HEK293 (cell line): ENCODE measurements around the gene TPM4.

ENCODE experiments used
- CTCF ChIP-seq: fragments of 450-650 bp; formaldehyde crosslinking; IDR thresholded peaks from 2 replicates; pipeline ENCODE4 v1.5.1; 2016; ENCODE audit warnings: missing biosample characterization, missing genetic modification characterization
- PBX3 ChIP-seq: sonication (generic); formaldehyde crosslinking; IDR thresholded peaks from 2 replicates; pipeline ENCODE4 v1.8.1; 2022; ENCODE audit warnings: mild to moderate bottlenecking, moderate library complexity, missing genetic modification reagents
- TSHZ1 ChIP-seq: fragments of 450-650 bp; formaldehyde crosslinking; IDR thresholded peaks from 2 replicates; pipeline ENCODE4 v1.5.1; 2016; ENCODE audit warnings: missing biosample characterization, missing genetic modification characterization, borderline replicate concordance
- ZNF701 ChIP-seq: fragments of 450-650 bp; formaldehyde crosslinking; IDR thresholded peaks from 2 replicates; pipeline ENCODE4 v1.5.1; 2016; ENCODE audit warnings: missing biosample characterization, missing genetic modification characterization

- TF ChIP-seq TSHZ1 (tag by site-specific recombination) (no peak), CTCF (no peak), PBX3 (CRISPR knock-in tag) (no peak), ZNF701 (tag by site-specific recombination) (no peak)
Measured at GRCh38 chr19:16118489-16119033, 42.3 kb downstream of the TPM4 start.
